K562 (cell line): Measurements from ENCODE around the gene ACTN3. TPM values are rescaled to one million over a fixed set of nuclear protein-coding genes. Genes with fewer than 3 reads are reported as not detected.

ENCODE experiments used
- ADNP ChIP-seq: fragments of 200-800 bp; sonication (Bioruptor generic); IDR thresholded peaks from 2 replicates; pipeline ENCODE4 v1.6.1; 2016; ENCODE audit warnings: missing genetic modification characterization, missing compliant biosample characterization
- ATF3 ChIP-seq, 2 experiments: fragments of 450-650 bp in 1 of 2; sonication (generic) in 1 of 2; formaldehyde crosslinking in 1 of 2; IDR thresholded peaks in 1 of 2; conservative IDR thresholded peaks in 1 of 2; 2 replicates each; pipeline versions ENCODE4 v1.6.1 to v1.8.1; 2016 to 2023; ENCODE audit warnings: mild to moderate bottlenecking in 2 of 2, moderate library complexity in 2 of 2, inconsistent platforms in 1 of 2, missing genetic modification reagents in 1 of 2
- HMG20B ChIP-seq: fragments of 250-450 bp; sonication (Bioruptor Pico); IDR thresholded peaks from 2 replicates; pipeline ENCODE4 v1.5.0; 2021; ENCODE audit warnings: mild to moderate bottlenecking
- LEF1 ChIP-seq: fragments of 450-650 bp; IDR thresholded peaks from 2 replicates; pipeline ENCODE4 v1.6.1; 2016; ENCODE audit warnings: mild to moderate bottlenecking
- NFXL1 ChIP-seq: fragments of 450-650 bp; formaldehyde crosslinking; IDR thresholded peaks from 2 replicates; pipeline ENCODE4 v1.4.0; 2021; ENCODE audit warnings: mild to moderate bottlenecking
- NR4A1 ChIP-seq, 2 experiments: fragments of 250-450 bp in 1 of 2; fragments of 450-650 bp in 1 of 2; sonication (Bioruptor Pico) in 1 of 2; IDR thresholded peaks; 2 replicates each; pipeline versions ENCODE4 v1.4.0 to v1.6.1; 2016 to 2020; ENCODE audit warnings: mild to moderate bottlenecking in 2 of 2, missing compliant biosample characterization in 1 of 2, missing genetic modification characterization in 1 of 2, moderate library complexity in 1 of 2
- OTX1 ChIP-seq: fragments of 450-650 bp; formaldehyde crosslinking; IDR thresholded peaks from 2 replicates; pipeline ENCODE4 v1.4.0; 2022; ENCODE audit warnings: mild to moderate bottlenecking
- SNAPC5 ChIP-seq: fragments of 250-450 bp; sonication (Bioruptor Pico); IDR thresholded peaks from 2 replicates; pipeline ENCODE4 v1.8.0; 2021; ENCODE audit warnings: moderate library complexity, mild to moderate bottlenecking, inconsistent platforms
- TAF7 ChIP-seq: fragments of 450-650 bp; IDR thresholded peaks from 2 replicates; pipeline ENCODE4 v1.6.1; 2016; ENCODE audit warnings: missing genetic modification characterization, missing compliant biosample characterization
- ZBED1 ChIP-seq: IDR thresholded peaks from 2 replicates; pipeline ENCODE4 v1.6.1; 2014
- ZFX ChIP-seq: sonication (generic); formaldehyde crosslinking; IDR thresholded peaks from 2 replicates; pipeline ENCODE4 v1.8.0; 2022; ENCODE audit warnings: mild to moderate bottlenecking, missing genetic modification reagents, moderate library complexity
- ZNF146 ChIP-seq: IDR thresholded peaks from one replicate; pipeline ENCODE4 v1.6.1; 2018; ENCODE audit warnings: missing compliant biosample characterization; ENCODE audit not compliant: unreplicated experiment
- ZNF277 ChIP-seq: fragments of 250-450 bp; sonication (Bioruptor Pico); IDR thresholded peaks from 2 replicates; pipeline ENCODE4 v1.8.0; 2022; ENCODE audit warnings: inconsistent platforms, mild to moderate bottlenecking, moderate library complexity, borderline replicate concordance
- ZNF512 ChIP-seq: IDR thresholded peaks from 2 replicates; pipeline ENCODE4 v1.6.1; 2016; ENCODE audit warnings: missing genetic modification characterization, missing compliant biosample characterization
- ZNF551 ChIP-seq: fragments of 250-450 bp; sonication (Bioruptor Pico); IDR thresholded peaks from 2 replicates; pipeline ENCODE4 v1.5.0; 2021; ENCODE audit warnings: mild to moderate bottlenecking, moderate library complexity
- ZNF583 ChIP-seq: fragments of 250-450 bp; sonication (Bioruptor Pico); IDR thresholded peaks from 2 replicates; pipeline ENCODE4 v1.4.0; 2020
- ZNF644 ChIP-seq: fragments of 200-800 bp; sonication (Bioruptor generic); IDR thresholded peaks from 2 replicates; pipeline ENCODE4 v1.6.1; 2016; ENCODE audit warnings: low read depth, missing genetic modification characterization, missing compliant biosample characterization
- polyA plus RNA-seq, 8 experiments: library from polyadenylated mRNA; depleted of rRNA in 4 of 8; stranded (reverse) in 5 of 8; unstranded in 3 of 8; fragments of >200 nt; fragmentation: Nextera tagmentation in 2 of 8; fragmentation: Illumina TruSeq in 1 of 8; extraction: Ambion mirVana in 2 of 8; extraction: Trizol in 1 of 8; gene quantifications; 2 replicates each; pipeline versions ENCODE4 v1.2.1 to v1.2.3, GENCODE V29; 2011 to 2014; ENCODE audit warnings: inconsistent platforms in 1 of 8, missing spikeins in 1 of 8
- total RNA-seq, 7 experiments: library from RNA; depleted of rRNA in 6 of 7; stranded (reverse); fragments of >200 nt in 6 of 7; fragmentation: Illumina TruSeq in 2 of 7; extraction: Trizol in 2 of 7; gene quantifications; 2 replicates each; pipeline versions ENCODE4 v1.2.1 to v1.2.3, GENCODE V29; 2011 to 2021; ENCODE audit warnings: low replicate concordance in 1 of 7
- TF ChIP-seq, protein P1 (sequence below): fragments of 450-650 bp; formaldehyde crosslinking; IDR thresholded peaks from 2 replicates; pipeline ENCODE4 v1.4.0; 2020; ENCODE audit warnings: mild to moderate bottlenecking, moderate library complexity
- TF ChIP-seq, protein P2 (sequence below): fragments of 450-650 bp; formaldehyde crosslinking; IDR thresholded peaks from 2 replicates; pipeline ENCODE4 v1.4.0; 2020; ENCODE audit warnings: mild to moderate bottlenecking, moderate library complexity

The ACTN3 gene
- total and polyA plus RNA-seq, 9 of the 15 experiments (the other 6 are each of a cell fraction or from before 2014, with no cell fraction given) = not detected

DNA sequence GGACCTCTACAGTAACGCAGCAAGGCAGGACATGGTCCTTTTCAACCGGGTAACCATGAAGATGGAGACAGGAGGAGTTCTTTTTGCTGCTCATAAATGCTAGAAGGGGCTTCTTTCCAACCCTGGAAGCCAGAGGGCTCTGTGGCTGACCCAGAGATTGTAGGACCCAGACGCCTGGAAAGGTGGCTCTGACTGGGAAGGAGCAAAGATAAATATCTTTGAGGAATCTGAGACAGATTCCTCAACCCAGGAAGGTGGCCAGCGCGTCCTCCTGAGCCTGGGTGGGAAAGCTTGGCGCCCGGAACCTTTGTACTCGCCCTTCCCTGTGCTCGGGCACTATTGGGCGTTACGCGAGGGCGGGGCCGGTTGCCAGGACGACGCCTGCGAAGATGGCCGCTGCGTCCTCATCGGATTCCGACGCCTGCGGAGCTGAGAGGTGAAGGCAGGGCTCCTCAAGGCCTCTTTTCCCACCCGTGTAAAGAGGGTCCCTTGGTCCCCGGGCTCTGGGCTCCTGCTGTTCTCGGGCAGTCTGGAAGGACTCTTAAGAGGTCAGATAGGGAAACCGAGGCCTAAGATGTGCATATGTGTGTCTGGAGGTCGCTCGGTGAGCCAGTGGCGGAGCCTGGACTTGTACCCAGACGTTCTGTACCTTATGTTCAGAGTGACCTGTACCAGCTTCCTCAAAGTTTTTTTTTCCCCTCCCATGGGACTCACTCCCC is 36.3 kb upstream of the ACTN3 start, which contains the start of gene BBS1 (continued):
- TF ChIP-seq NR4A1 (CRISPR knock-in tag; IDR thresholded peaks at IDR 0.05) (no peak), NR4A1 (tag; IDR thresholded peaks at IDR 0.05) (peak; percentile 38; the same call in 1 of the 2 replicates), NFXL1 (no peak), ADNP (no peak), ZNF277 (CRISPR knock-in tag) (no peak), OTX1 (CRISPR knock-in tag) (no peak), LEF1 (no peak), ZNF583 (CRISPR knock-in tag) (no peak), ZNF146 (CRISPR knock-in tag) (no peak), ZNF551 (no peak), ZFX (CRISPR knock-in tag) (peak; percentile 87), HMG20B (CRISPR knock-in tag) (no peak), ZNF644 (tag) (no peak), ATF3 (IDR thresholded peaks at IDR 0.05) (no peak), ATF3 (CRISPR knock-in tag; conservative IDR thresholded peaks at IDR 0.05) (no peak), SNAPC5 (no peak), TAF7 (tag) (peak; percentile 74), ZNF512 (tag) (no peak), ZBED1 (no peak)
- TF ChIP-seq, protein P1, sequence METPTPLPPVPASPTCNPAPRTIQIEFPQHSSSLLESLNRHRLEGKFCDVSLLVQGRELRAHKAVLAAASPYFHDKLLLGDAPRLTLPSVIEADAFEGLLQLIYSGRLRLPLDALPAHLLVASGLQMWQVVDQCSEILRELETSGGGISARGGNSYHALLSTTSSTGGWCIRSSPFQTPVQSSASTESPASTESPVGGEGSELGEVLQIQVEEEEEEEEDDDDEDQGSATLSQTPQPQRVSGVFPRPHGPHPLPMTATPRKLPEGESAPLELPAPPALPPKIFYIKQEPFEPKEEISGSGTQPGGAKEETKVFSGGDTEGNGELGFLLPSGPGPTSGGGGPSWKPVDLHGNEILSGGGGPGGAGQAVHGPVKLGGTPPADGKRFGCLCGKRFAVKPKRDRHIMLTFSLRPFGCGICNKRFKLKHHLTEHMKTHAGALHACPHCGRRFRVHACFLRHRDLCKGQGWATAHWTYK (CRISPR knock-in tag) = 0 out of 2 replicates have a peak, but pooled peaks have one; percentile 47
- TF ChIP-seq, protein P2, sequence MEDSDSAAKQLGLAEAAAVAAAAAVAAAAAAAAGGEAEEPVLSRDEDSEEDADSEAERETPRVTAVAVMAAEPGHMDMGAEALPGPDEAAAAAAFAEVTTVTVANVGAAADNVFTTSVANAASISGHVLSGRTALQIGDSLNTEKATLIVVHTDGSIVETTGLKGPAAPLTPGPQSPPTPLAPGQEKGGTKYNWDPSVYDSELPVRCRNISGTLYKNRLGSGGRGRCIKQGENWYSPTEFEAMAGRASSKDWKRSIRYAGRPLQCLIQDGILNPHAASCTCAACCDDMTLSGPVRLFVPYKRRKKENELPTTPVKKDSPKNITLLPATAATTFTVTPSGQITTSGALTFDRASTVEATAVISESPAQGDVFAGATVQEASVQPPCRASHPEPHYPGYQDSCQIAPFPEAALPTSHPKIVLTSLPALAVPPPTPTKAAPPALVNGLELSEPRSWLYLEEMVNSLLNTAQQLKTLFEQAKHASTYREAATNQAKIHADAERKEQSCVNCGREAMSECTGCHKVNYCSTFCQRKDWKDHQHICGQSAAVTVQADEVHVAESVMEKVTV (CRISPR knock-in tag) = no peak
